Urinary bladder (tissue), 4 donors: ENCODE results near the gene KRT28. TPM values are rescaled to one million over a fixed set of nuclear protein-coding genes. Genes with fewer than 3 reads are reported as not detected.

Source experiments
- DNase-seq: peaks from one replicate; pipeline ENCODE4 v3.0.0-alpha.2; 2015; ENCODE audit errors: extremely low spot score
- H3K27ac ChIP-seq: one replicate; pipeline ENCODE4 v1.5.1; 2013; ENCODE audit warnings: low read depth, mild to moderate bottlenecking, moderate library complexity
- H3K36me3 ChIP-seq: one replicate; pipeline ENCODE4 v1.6.1; 2013; ENCODE audit warnings: mild to moderate bottlenecking, moderate library complexity; ENCODE audit not compliant: insufficient read depth
- H3K4me1 ChIP-seq: one replicate; pipeline ENCODE4 v1.6.1; 2013; ENCODE audit warnings: mild to moderate bottlenecking, moderate library complexity; ENCODE audit not compliant: insufficient read depth
- H3K4me3 ChIP-seq: one replicate; pipeline ENCODE4 v1.5.1; 2013; ENCODE audit warnings: low read depth, low read length
- WGBS: extraction: QIAGEN DNeasy Blood & Tissue Kit; methylation state at CpG from one replicate; pipeline ENCODE4 v1.1.7; 2013; 5-methylcytosine and 5-hydroxymethylcytosine counted together
- polyA plus RNA-seq: library from polyadenylated mRNA; stranded (reverse); fragments of 200-250 nt; gene quantifications from one replicate; pipeline ENCODE4 v1.2.3, GENCODE V29; 2013
- total RNA-seq: library from RNA; depleted of rRNA; stranded (reverse); fragments of >200 nt; gene quantifications from one replicate; pipeline ENCODE4 v1.2.3, GENCODE V29; 2014
- donor health status: healthy with polysubstance abuse.
- donor health status: healthy.

KRT28 gene
- total and polyA plus RNA-seq, 2 donors = not detected

DNA sequence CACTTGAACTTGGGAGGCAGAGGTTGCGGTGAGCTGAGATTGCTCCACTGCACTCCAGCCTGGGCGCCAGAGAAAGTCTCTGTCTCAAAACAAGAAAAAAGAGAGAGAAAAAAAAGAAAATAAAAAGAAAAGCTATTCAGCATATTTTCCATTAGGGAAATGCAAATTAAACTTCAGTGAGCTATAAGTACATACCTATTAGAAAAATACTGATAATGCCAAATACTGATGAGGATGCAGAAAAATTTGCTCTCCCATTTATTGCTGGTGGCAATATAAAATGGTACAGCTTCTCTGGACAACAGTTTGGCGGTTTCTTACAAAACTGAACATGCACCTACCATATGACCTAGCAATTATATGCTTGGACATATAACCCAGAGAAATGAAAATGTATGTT lies 12.9 kb upstream of the KRT28 start:
- Histone ChIP-seq H3K4me3 (no peak overlapping the region), H3K27ac (no peak overlapping the region), H3K4me1 (no peaks in the 10 kb centered on the region), H3K36me3 (no peaks in the 10 kb centered on the region)
- WGBS = 74% methylated on average over 3 of the region's 3 CpGs
- DNase-seq = no peak

- DNase-seq = no peak
- 53% methylated on average over 6 of the region's 6 CpGs for WGBS
- H3K36me3 ChIP-seq = no peaks in the 10 kb centered on the region
- no peak overlapping the region for H3K27ac ChIP-seq
- no peak overlapping the region for H3K4me3 ChIP-seq
- H3K4me1 ChIP-seq = no peaks in the 10 kb centered on the region
These were observed 10.7 kb upstream of the KRT28 start for GRCh38 chr17:40810494-40810893.

GRCh38 chr17:40809721-40810421 lies 10.1 kb upstream of the KRT28 start:
- no peak for DNase-seq
- H3K4me3 ChIP-seq = no peak overlapping the region
- no peaks in the 10 kb centered on the region for H3K36me3 ChIP-seq
- no peaks in the 10 kb centered on the region for H3K4me1 ChIP-seq
- H3K27ac ChIP-seq = no peak overlapping the region
- WGBS = 41% methylated on average over 2 of the region's 2 CpGs

GRCh38 chr17:40806131-40806530 lies 6.4 kb upstream of the KRT28 start:
- 65% methylated on average over 3 of the region's 3 CpGs for WGBS
- Histone ChIP-seq H3K4me3 (no peak overlapping the region), H3K4me1 (no peaks in the 10 kb centered on the region), H3K27ac (no peak overlapping the region), H3K36me3 (no peaks in the 10 kb centered on the region)
- no peak for DNase-seq

DNA sequence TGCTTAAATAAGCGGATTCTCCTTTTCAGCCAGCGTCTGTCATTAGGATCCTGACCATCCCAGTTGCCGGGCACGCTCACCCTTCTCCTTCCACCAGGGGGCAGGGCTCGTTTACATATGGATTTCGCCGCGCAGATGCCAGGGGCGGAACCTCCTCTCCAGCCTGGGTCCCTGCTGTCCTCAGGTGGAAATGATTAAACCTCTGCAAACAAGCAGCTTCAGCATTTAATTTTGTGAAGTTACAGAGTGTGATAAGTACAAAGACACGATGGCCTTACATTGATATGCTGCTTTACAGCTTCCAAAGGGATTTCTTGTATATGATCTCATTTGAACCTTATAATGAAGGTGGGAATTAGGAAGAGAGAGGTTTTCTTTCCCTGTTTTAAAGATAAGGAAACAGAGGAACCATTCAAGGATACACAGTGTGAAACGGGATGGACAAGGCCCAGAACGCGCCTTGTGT lies 3.9 kb upstream of the KRT28 start:
- 12% methylated on average over 13 of the region's 13 CpGs for WGBS
- Histone ChIP-seq H3K27ac (no peak overlapping the region), H3K4me1 (no peaks in the 10 kb centered on the region), H3K36me3 (no peaks in the 10 kb centered on the region), H3K4me3 (no peak overlapping the region)
- DNase-seq = peak; percentile 54

DNA sequence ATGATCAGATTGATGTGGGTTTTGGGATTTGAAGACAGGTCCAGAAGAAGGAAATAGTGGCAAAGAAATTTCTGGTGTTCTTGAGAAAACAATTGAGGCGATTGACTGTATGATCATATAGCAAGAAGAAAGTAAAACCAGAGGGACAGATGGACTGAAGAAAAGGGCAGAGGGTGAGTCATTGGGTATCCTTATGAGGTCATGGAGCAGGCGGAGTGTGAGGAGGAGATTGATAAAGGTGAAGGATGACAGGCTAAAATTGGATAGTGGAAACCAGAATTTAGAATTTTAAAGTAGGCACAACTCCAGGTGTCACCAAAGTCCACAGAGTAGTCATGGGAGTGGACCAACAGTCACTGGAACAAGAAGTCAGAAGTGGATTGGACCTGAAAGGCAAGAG lies 1.4 kb upstream of the KRT28 start:
- H3K4me3 ChIP-seq = no peak overlapping the region
- H3K4me1 ChIP-seq = no peaks in the 10 kb centered on the region
- no peak overlapping the region for H3K27ac ChIP-seq
- no peaks in the 10 kb centered on the region for H3K36me3 ChIP-seq
- no peak for DNase-seq
- WGBS = 70% methylated on average over 2 of the region's 2 CpGs

GRCh38 chr17:40800381-40800780 lies 622 bp upstream of the KRT28 start:
- Histone ChIP-seq H3K27ac (no peak overlapping the region), H3K4me3 (no peak overlapping the region), H3K4me1 (no peaks in the 10 kb centered on the region), H3K36me3 (no peaks in the 10 kb centered on the region)
- 72% methylated on average over 1 of the region's 1 CpG for WGBS
- DNase-seq = no peak

DNA sequence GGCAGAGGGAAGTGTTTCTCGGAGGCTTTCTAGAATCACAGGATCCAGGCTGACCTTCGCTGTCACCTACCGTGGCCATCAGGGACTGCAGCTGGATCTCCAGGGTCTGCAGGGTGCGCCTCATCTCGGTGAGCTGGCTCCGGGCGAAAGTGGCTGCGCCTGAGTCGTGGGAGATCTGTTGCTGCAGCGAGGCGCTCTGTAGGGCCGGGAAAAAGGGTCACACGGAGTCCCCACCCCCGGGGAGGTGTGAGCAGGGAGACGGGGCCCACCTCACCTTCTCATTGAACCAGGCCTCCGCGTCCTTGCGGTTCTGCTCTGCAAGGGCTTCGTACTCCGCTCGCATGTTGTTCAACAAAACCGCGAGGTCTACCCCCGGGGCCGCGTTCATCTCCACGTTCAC lies 2.9 kb downstream of the KRT28 start:
- Histone ChIP-seq H3K27ac (no peak overlapping the region), H3K4me3 (no peak overlapping the region), H3K36me3 (no peaks in the 10 kb centered on the region), H3K4me1 (no peaks in the 10 kb centered on the region)
- DNase-seq = no peak
- WGBS = 78% methylated on average over 27 of the region's 27 CpGs

GRCh38 chr17:40795019-40795667 lies 4.6 kb downstream of the KRT28 start:
- no peak for DNase-seq
- WGBS = 75% methylated on average over 10 of the region's 10 CpGs
- H3K36me3 ChIP-seq = no peaks in the 10 kb centered on the region
- H3K27ac ChIP-seq = no peak overlapping the region
- H3K4me1 ChIP-seq = no peaks in the 10 kb centered on the region
- no peak overlapping the region for H3K4me3 ChIP-seq

- 87% methylated on average over 2 of the region's 2 CpGs for WGBS
- Histone ChIP-seq H3K4me3 (no peak overlapping the region), H3K27ac (no peak overlapping the region), H3K4me1 (no peaks in the 10 kb centered on the region), H3K36me3 (no peaks in the 10 kb centered on the region)
- DNase-seq = no peak
These were observed 5.3 kb downstream of the KRT28 start for GRCh38 chr17:40794466-40794865.

GRCh38 chr17:40793832-40794231 lies 5.9 kb downstream of the KRT28 start:
- H3K4me3 ChIP-seq = no peak overlapping the region
- H3K27ac ChIP-seq = no peak overlapping the region
- no peaks in the 10 kb centered on the region for H3K4me1 ChIP-seq
- 46% methylated on average over 10 of the region's 10 CpGs for whole genome bisulfite sequencing
- no peak for DNase-seq
- H3K36me3 ChIP-seq = no peaks in the 10 kb centered on the region

DNA sequence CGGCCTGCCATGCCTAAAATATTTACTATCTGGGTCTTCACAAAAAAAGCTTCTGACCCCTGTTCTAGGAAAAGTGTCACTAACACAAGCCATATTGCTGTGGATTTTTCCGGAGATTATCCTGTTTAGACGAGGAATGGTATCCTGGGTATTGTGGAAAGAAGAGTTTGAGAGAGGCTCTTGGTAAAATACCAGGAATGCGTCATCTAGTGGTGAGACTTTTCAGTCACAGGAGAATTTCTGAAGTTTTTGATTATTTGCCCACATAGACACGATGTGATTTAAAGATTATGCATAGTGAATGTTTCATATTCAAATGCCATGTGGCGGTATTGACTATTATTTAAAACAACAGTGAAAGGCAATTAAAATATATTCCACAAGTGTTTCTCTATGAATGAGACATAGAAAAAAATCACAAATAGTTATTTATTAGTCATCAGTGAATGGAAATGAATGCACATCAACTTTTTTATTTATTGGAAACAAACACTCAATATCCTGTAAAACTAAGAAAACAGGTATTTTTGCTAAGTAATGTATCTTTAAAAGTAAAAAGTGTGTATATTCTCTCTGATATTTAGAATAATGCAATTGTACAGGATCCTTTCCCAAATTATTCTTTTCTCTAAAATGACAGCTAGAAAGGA lies 7.8 kb downstream of the KRT28 start:
- no peak overlapping the region for H3K27ac ChIP-seq

GRCh38 chr17:40791111-40791510 lies 8.6 kb downstream of the KRT28 start:
- no peak for DNase-seq
- no peak overlapping the region for H3K4me3 ChIP-seq
- no peak overlapping the region for H3K27ac ChIP-seq
- no peaks in the 10 kb centered on the region for H3K4me1 ChIP-seq
- WGBS = 65% methylated on average over 1 of the region's 1 CpG
- no peaks in the 10 kb centered on the region for H3K36me3 ChIP-seq

More for the DNA sequence above, 7.8 kb downstream of the KRT28 start:
- 22% methylated on average over 6 of the region's 6 CpGs for WGBS
- H3K36me3 ChIP-seq = no peaks in the 10 kb centered on the region
- no peak overlapping the region for H3K4me3 ChIP-seq
- DNase-seq = no peak
- H3K4me1 ChIP-seq = no peaks in the 10 kb centered on the region

- Histone ChIP-seq H3K4me1 (no peaks in the 10 kb centered on the region), H3K36me3 (no peaks in the 10 kb centered on the region), H3K27ac (no peak within 1 kb of the TSS), H3K4me3 (no peak within 1 kb of the TSS)
- 95% methylated on average over 4 of the region's 4 CpGs for WGBS
- DNase-seq = no peak
These were observed 17.3 kb downstream of the KRT28 start, which contains the start of gene KRT27 for GRCh38 chr17:40782450-40782849. KRT27 (minus strand) TSS chr17:40782550; CDS start chr17:40782493, 57 bp downstream.
